Measurements from ENCODE around the gene MS4A6E. TPM values are rescaled to one million over a fixed set of nuclear protein-coding genes. Genes with fewer than 3 reads are reported as not detected.

The MS4A6E gene
- total RNA-seq, 1 donor from 2014 or later, result not detected

DNA sequence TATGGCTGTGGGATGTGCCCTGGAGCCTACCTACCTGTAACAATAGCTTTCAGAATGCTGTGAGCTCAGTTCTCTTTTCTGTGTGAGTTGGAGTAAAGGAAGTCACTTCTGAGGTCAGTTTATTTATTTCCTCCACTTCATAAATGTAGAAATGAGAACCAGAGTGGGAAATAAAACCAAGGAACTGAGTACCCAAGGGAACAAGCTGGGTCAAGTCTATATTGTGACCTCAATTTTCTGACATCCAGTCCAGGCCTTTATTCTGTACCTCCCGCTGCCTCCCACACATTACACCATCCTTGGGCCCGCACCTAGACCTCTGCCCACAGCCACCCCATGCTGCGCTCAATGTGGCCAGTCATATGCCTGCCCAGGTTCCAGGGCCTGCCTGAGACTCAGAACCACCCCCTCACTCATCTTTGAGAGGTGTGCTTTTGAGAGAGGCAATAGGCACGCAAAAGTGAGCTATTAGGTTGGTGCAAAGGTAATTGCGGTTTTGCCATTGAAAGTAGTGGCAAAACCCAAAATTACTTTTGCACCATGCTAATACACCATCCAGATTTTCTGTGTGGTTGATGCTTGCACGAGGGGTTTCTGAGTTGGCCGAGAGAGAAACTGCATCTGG, 9.8 kb downstream of the MS4A6E start:
- Mint-ChIP-seq H3K9me3 (ENCODE audit: low read depth) (no peaks in the 10 kb centered on the region), H3K36me3 (ENCODE audit: low read depth) (no peaks in the 10 kb centered on the region), H3K27ac (ENCODE audit: unreplicated experiment) (no peak overlapping the region), H3K4me1 (ENCODE audit: low read depth) (no peaks in the 10 kb centered on the region), H3K4me3 (ENCODE audit: unreplicated experiment) (no peak overlapping the region), H3K27me3 (ENCODE audit: low read depth) (peaks cover 20% of the 10 kb centered on the region)
- TF ChIP-seq, protein P1, sequence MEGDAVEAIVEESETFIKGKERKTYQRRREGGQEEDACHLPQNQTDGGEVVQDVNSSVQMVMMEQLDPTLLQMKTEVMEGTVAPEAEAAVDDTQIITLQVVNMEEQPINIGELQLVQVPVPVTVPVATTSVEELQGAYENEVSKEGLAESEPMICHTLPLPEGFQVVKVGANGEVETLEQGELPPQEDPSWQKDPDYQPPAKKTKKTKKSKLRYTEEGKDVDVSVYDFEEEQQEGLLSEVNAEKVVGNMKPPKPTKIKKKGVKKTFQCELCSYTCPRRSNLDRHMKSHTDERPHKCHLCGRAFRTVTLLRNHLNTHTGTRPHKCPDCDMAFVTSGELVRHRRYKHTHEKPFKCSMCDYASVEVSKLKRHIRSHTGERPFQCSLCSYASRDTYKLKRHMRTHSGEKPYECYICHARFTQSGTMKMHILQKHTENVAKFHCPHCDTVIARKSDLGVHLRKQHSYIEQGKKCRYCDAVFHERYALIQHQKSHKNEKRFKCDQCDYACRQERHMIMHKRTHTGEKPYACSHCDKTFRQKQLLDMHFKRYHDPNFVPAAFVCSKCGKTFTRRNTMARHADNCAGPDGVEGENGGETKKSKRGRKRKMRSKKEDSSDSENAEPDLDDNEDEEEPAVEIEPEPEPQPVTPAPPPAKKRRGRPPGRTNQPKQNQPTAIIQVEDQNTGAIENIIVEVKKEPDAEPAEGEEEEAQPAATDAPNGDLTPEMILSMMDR (IDR thresholded peaks at IDR 0.05), result no peak
- no peak for DNase-seq (ENCODE audit: low spot score)

DNA sequence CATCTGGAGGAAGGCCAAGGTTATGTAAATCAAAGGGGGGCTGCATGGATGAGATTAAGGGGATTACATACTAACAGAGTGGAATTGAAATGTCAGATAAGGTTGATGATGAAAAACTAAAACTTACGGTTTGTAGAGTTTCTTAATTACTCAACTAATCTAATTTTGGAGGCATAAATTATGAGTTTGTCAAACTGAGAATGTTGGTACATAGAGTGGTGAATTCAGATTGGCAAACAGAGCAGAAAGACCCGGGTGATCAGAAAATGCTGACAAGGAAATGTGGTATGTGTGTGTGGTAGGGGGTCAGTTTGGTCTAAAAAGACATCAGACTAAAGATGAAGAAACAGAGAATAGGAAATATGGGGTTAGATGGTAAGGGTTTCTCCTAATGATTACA, 11.0 kb downstream of the MS4A6E start:
- H3K27ac Mint-ChIP-seq (ENCODE audit: unreplicated experiment), result no peak overlapping the region
- no peaks in the 10 kb centered on the region for H3K9me3 Mint-ChIP-seq (ENCODE audit: low read depth)
- H3K27me3 Mint-ChIP-seq (ENCODE audit: low read depth), result peaks cover 18% of the 10 kb centered on the region
- no peaks in the 10 kb centered on the region for H3K4me1 Mint-ChIP-seq (ENCODE audit: low read depth)
- H3K36me3 Mint-ChIP-seq (ENCODE audit: low read depth), result no peaks in the 10 kb centered on the region
- TF ChIP-seq, protein P1 (IDR thresholded peaks at IDR 0.05), result no peak
- DNase-seq (ENCODE audit: low spot score), result no peak
- no peak overlapping the region for H3K4me3 Mint-ChIP-seq (ENCODE audit: unreplicated experiment)

DNA sequence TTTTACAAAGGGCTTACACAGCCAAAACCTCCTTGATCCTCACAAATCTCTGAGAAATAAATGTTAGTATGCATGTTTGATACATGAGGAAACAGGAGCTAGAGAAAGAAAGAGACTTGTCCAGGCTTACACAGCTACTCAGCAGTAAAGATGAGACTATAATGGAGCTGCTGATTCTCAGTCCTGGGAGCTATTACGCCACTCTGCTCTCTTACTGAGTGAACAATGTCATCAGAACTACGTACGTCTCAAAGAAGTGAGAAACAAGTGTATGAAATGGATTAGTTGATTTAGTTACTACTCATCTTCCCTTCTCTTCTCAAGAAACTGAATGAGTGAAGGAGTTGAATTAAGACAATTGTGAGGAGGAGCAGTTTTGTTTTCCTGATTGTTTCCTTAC, 12.3 kb downstream of the MS4A6E start:
- no peaks in the 10 kb centered on the region for H3K4me1 Mint-ChIP-seq (ENCODE audit: low read depth)
- peaks cover 17% of the 10 kb centered on the region for H3K27me3 Mint-ChIP-seq (ENCODE audit: low read depth)
- TF ChIP-seq, protein P1 (IDR thresholded peaks at IDR 0.05), result no peak
- no peak overlapping the region for H3K27ac Mint-ChIP-seq (ENCODE audit: unreplicated experiment)
- DNase-seq (ENCODE audit: low spot score), result no peak
- no peaks in the 10 kb centered on the region for H3K9me3 Mint-ChIP-seq (ENCODE audit: low read depth)
- no peak overlapping the region for H3K4me3 Mint-ChIP-seq (ENCODE audit: unreplicated experiment)
- H3K36me3 Mint-ChIP-seq (ENCODE audit: low read depth), result no peaks in the 10 kb centered on the region

DNA sequence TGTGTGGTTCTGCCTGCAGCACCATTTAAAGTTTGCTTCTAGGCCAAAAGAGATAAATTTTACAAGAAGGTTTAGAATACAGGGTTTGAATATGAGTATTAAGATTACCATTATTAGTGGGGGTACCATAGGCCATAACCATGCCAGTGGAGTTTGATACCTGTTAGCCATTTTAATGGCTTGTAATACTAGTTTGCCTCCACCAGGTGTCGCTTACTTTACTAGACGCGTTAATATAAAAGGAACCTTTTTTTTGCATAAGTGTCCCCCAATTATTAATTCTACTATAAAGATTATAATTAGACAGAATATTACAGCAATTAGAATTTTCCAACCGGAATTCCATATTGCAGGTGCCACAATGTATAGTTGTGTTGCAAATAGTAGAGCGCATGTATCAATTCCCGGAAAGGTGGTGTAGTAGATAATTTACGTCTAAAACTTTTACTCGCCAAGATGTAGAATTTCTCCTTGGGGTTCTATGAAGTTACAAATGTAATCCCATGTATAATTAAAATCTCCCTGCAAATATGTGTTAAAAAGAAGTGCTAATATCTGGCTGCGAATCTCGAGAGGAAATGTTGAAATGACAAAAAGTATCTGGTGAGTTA, 16.1 kb downstream of the MS4A6E start:
- Mint-ChIP-seq H3K27ac (ENCODE audit: unreplicated experiment) (no peak overlapping the region), H3K4me3 (ENCODE audit: unreplicated experiment) (no peak overlapping the region), H3K9me3 (ENCODE audit: low read depth) (no peaks in the 10 kb centered on the region), H3K4me1 (ENCODE audit: low read depth) (no peaks in the 10 kb centered on the region), H3K36me3 (ENCODE audit: low read depth) (no peaks in the 10 kb centered on the region), H3K27me3 (ENCODE audit: low read depth) (peaks cover 19% of the 10 kb centered on the region)
- DNase-seq (ENCODE audit: low spot score), result no peak
- TF ChIP-seq, protein P1 (IDR thresholded peaks at IDR 0.05), result peak; percentile 79

DNA sequence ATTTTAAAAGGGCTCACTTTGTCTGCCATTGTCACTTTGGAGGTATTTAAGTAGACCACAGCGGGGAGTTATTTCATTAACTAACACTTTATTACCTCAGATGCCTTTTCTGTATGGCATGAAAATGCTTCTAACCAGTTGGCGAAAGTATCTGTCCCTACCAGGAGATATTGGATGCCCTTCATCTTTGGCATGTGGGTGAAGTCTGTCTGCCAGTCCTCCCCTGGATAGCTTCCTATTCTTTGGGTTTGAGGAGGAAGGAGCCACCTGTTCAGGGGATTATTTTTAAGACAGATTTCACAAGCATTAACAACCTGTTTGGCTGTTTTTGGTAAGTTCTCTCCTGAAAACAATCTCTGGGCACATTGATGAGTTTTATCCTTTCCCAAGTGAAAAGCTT, 17.1 kb downstream of the MS4A6E start:
- DNase-seq (ENCODE audit: low spot score), result no peak
- no peak overlapping the region for H3K4me3 Mint-ChIP-seq (ENCODE audit: unreplicated experiment)
- H3K36me3 Mint-ChIP-seq (ENCODE audit: low read depth), result no peaks in the 10 kb centered on the region
- TF ChIP-seq, protein P1 (IDR thresholded peaks at IDR 0.05), result no peak
- H3K9me3 Mint-ChIP-seq (ENCODE audit: low read depth), result no peaks in the 10 kb centered on the region
- H3K4me1 Mint-ChIP-seq (ENCODE audit: low read depth), result no peaks in the 10 kb centered on the region
- no peak overlapping the region for H3K27ac Mint-ChIP-seq (ENCODE audit: unreplicated experiment)
- H3K27me3 Mint-ChIP-seq (ENCODE audit: low read depth), result peaks cover 15% of the 10 kb centered on the region
